HAP-1 (cell line): ENCODE data around the gene TXNL4B.

Experiments used
- DNase-seq, 2 experiments: peaks; one replicate each; pipeline ENCODE4 v3.0.0-alpha.2; 2016 to 2020; ENCODE audit warnings: low spot score in 2 of 2
- H3K27me3 ChIP-seq: fragments of 250-450 bp; sonication (Bioruptor Pico); 2 replicates; pipeline ENCODE4 v1.5.1; 2020; ENCODE audit warnings: low read depth, mild to moderate bottlenecking, moderate library complexity
- H3K36me3 ChIP-seq: fragments of 250-450 bp; sonication (Bioruptor Pico); replicated peaks from 2 replicates; pipeline ENCODE4 v1.5.1; 2020; ENCODE audit warnings: mild to moderate bottlenecking
- H3K4me1 ChIP-seq: fragments of 250-450 bp; sonication (Bioruptor Pico); 2 replicates; pipeline ENCODE4 v1.5.1; 2020; ENCODE audit warnings: mild to moderate bottlenecking
- H3K4me3 ChIP-seq: fragments of 250-450 bp; sonication (Bioruptor Pico); 2 replicates; pipeline ENCODE4 v1.5.1; 2020; ENCODE audit warnings: mild to moderate bottlenecking, moderate library complexity
- H3K9me3 ChIP-seq: fragments of 250-450 bp; sonication (Bioruptor Pico); 2 replicates; pipeline ENCODE4 v1.5.1; 2020; ENCODE audit warnings: mild to moderate bottlenecking, moderate library complexity
- in situ Hi-C: fragments of 300-500 bp; cut with MboI; formaldehyde crosslinking; loops from 3 replicates; pipeline ENCODE4 v1.14.3; 2020; ENCODE audit warnings: low sequenced_read_pairs, inconsistent platforms, mixed read lengths

The TXNL4B gene

DNA sequence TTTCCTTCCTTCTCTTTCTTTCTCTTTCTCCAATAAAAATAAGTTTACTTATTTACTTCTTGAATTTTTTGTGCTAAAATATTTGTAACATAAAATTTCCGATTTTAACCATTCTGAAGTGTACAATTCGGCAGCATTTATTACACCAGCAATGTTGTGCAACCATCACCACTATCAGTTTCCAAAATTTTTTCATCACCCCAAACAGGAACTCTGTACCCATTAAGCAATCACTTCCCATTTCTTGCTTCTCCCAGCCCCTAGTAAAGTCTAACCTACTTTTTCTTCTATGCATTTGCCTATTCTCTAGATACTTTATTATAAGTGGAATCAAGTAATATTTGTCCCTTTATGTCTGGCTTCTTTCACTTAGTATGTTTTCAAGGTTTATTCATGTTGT, 41.6 kb downstream of the TXNL4B start:
- no peak for DNase-seq
- Histone ChIP-seq H3K4me3 (no peak overlapping the region), H3K4me1 (no peaks in the 10 kb centered on the region), H3K36me3 (no peaks in the 10 kb centered on the region), H3K27me3 (0 out of 2 replicates have a peak, but pooled peaks cover 3% of the 10 kb centered on the region), H3K9me3 (no peaks in the 10 kb centered on the region)
- in situ Hi-C loops, result no loop called here

- DNase-seq, result no peak
These were observed 42.5 kb downstream of the TXNL4B start for GRCh38 chr16:72050769-72051464.

DNA sequence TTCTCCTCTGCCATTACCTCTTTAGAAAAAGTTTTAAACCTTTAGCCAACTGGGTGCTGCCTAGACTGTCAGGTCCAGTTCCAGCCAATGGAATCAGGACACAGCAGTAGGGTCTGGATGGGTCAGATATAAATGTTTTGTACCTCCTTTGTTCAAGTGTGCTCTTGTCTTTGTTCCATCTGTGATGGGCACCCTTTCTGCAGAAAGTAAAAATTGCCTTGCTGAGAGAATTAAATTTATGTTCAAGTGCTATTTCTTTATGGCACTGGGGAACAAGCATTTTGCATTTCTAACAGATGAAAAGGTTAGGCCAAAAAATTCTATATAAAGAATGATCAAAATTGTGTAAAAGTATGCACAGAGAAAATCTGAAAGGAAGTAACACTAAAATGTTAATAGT, 44.3 kb downstream of the TXNL4B start:
- H3K9me3 ChIP-seq, result no peaks in the 10 kb centered on the region
- H3K36me3 ChIP-seq, result no peaks in the 10 kb centered on the region
- no peak overlapping the region for H3K4me3 ChIP-seq
- in situ Hi-C loops, result no loop called here
- H3K27me3 ChIP-seq, result 0 out of 2 replicates have a peak, but pooled peaks cover 4% of the 10 kb centered on the region
- H3K4me1 ChIP-seq, result no peaks in the 10 kb centered on the region
- DNase-seq, result no peak

More at GRCh38 chr16:72050769-72051464, 42.5 kb downstream of the TXNL4B start:
- 0 out of 2 replicates have a peak, but pooled peaks cover 3% of the 10 kb centered on the region for H3K27me3 ChIP-seq
- H3K4me1 ChIP-seq, result no peaks in the 10 kb centered on the region
- H3K4me3 ChIP-seq, result no peak overlapping the region
- in situ Hi-C loops, result no loop called here
- no peaks in the 10 kb centered on the region for H3K36me3 ChIP-seq
- H3K9me3 ChIP-seq, result no peaks in the 10 kb centered on the region

DNA sequence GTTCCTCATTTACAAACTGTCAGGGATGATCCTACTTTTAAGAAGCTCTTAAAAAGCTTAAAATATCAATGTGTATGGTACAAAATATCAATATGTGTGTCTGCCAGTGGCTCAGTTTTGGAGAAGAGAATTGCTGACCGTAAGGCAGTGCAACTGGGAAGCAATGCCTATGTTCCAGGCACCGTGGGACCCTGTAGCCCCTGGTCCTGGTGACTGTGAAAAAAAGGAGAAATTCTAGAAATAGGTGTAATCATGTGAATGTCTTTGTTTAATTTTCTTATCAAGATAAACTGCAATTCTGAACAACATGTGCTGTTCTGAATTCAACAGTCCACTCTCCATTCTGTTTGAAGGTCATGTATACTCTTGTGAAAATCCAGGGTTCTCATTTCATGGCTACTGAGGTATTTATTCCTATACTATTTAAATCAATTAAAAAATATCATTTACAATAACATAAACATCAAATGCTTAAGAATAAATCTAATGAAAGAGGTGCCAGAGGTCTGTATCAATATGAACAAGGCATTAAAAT, 48.5 kb downstream of the TXNL4B start:
- Histone ChIP-seq H3K9me3 (no peaks in the 10 kb centered on the region), H3K27me3 (0 out of 2 replicates have a peak, but pooled peaks cover 2% of the 10 kb centered on the region), H3K4me3 (no peak overlapping the region), H3K36me3 (no peaks in the 10 kb centered on the region), H3K4me1 (no peaks in the 10 kb centered on the region)
- DNase-seq, result no peak
- in situ Hi-C loops, result no loop called here

DNA sequence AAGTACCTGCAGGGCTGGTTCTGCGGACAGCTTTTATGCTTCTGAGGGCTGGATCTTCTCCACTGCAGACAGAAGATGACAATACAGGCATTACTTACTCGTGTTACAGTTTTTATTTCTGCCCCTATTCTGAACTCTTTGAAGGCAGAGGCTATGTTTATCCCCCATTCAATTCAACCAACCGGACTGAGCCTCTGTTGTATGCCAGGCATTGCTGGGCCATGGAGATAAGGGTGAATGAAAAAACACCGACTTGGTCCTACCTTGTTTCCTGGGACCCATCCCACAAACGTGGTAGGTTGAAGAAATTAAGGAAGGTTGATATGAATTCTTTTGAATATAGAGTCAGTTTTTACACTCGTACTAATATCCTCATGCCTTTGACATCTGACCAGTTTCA, 49.1 kb downstream of the TXNL4B start:
- no peak overlapping the region for H3K4me3 ChIP-seq
- no peaks in the 10 kb centered on the region for H3K4me1 ChIP-seq
- no peaks in the 10 kb centered on the region for H3K9me3 ChIP-seq
- no peak for DNase-seq
- H3K27me3 ChIP-seq, result 0 out of 2 replicates have a peak, but pooled peaks cover 2% of the 10 kb centered on the region
- H3K36me3 ChIP-seq, result no peaks in the 10 kb centered on the region
- in situ Hi-C loops, result no loop called here

DNA sequence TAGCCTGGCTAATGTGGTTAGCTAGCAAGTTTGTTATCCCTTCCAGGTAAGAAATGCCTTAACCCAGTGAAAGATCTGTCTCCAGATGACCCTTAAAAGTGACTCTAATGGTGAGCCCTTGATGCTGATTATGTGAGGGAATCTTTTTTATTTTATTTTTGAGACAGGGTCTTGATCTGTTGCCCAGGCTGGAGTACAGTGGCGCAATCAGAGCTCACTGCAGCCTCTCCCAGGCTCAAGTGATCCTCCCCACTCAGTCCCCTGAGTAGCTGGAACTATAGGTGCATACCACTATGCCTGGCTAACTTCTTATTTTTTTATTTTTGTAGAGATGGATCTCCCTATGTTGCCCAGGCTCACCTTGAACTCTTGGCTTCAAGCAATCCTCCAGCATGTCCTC, 49.9 kb downstream of the TXNL4B start:
- H3K4me1 ChIP-seq, result no peaks in the 10 kb centered on the region
- in situ Hi-C loops, result no loop called here

DNA sequence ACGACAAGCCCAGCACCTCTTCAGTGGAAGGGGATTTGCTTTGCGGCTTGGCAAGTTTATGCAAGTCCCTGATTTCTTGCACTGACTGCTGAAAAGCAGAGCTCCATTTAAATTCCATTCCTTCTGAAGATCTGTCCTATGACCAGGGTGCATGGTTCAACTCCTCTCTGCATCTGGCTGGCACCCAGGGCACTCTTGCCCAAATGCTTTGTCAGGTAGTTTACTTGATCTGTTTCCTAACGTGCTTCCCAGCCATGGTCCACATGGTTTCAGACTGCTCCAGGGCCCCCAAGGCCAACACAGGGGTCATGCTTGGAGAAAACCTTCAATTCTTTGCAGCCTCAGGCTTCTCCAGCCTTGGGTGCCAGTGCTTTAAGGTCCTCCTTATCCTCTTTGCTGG, 50.4 kb downstream of the TXNL4B start:
- Histone ChIP-seq H3K36me3 (no peaks in the 10 kb centered on the region), H3K27me3 (0 out of 2 replicates have a peak, but pooled peaks cover 2% of the 10 kb centered on the region), H3K4me3 (no peak overlapping the region), H3K4me1 (no peaks in the 10 kb centered on the region), H3K9me3 (no peaks in the 10 kb centered on the region)
- in situ Hi-C loops, result no loop called here
- DNase-seq, result no peak

More for the DNA sequence above, 49.9 kb downstream of the TXNL4B start:
- Histone ChIP-seq H3K27me3 (0 out of 2 replicates have a peak, but pooled peaks cover 2% of the 10 kb centered on the region), H3K36me3 (no peaks in the 10 kb centered on the region), H3K4me3 (no peak overlapping the region), H3K9me3 (no peaks in the 10 kb centered on the region)
- no peak for DNase-seq

DNA sequence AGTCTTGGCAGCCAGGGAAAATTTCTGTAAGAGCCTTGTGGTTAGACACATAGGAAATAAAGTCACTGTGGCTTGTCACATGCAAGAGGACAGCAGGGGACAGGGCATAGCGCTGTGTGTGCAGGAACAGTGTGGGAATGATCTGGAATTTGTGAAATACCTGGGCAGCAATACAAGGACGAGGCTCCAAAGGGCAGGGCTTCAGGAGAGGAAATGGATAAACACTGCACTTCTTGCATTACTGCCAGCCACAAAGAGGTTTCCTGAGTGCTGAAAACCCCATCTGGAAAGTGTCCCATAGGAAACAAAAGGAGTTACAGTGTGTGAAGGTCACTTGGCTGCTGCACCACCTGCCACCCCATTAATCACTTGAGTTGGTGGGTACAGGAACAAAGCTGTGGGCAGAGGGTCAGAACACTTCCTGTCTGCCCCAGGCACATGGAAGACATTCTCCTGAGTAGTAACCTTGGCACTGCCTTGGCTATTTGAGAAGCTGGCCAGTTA, 51.2 kb downstream of the TXNL4B start:
- no peaks in the 10 kb centered on the region for H3K9me3 ChIP-seq
- H3K4me3 ChIP-seq, result no peak overlapping the region
- DNase-seq, result no peak
- 0 out of 2 replicates have a peak, but pooled peaks cover 2% of the 10 kb centered on the region for H3K27me3 ChIP-seq
- in situ Hi-C loops, result no loop called here
- no peaks in the 10 kb centered on the region for H3K36me3 ChIP-seq
- no peaks in the 10 kb centered on the region for H3K4me1 ChIP-seq

DNA sequence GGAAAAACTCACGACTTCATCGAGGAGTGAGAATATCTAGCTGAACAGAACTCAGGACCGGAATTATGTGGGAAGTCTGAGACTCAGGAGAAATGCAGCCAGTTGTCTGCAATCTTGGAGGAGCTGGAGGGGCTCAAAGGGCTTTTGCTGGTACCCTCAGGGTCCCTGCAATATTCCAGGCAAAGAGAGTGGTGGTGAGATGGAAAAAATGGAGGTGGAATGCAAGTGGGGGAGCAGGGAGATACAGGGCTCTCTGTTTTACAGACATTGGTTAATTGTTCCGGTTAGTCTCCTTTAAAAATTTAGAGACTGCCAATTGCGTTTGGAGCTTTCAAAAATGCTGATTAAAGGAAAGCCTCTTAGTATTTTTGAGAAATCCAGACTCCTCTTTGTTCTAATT, 57.3 kb downstream of the TXNL4B start:
- no peaks in the 10 kb centered on the region for H3K9me3 ChIP-seq
- peaks cover 10% of the 10 kb centered on the region for H3K4me1 ChIP-seq
- H3K36me3 ChIP-seq, result no peaks in the 10 kb centered on the region
- no peaks in the 10 kb centered on the region for H3K27me3 ChIP-seq
- no peak overlapping the region for H3K4me3 ChIP-seq
- in situ Hi-C loops, result no loop called here
- no peak for DNase-seq
